ENCODE results near the gene PPP5C. TPM values are rescaled to one million over a fixed set of nuclear protein-coding genes. Genes with fewer than 3 reads are reported as not detected.

PPP5C gene
- total RNA-seq, 2 donors from 2014 or later = 46.0 to 87.5 TPM

DNA sequence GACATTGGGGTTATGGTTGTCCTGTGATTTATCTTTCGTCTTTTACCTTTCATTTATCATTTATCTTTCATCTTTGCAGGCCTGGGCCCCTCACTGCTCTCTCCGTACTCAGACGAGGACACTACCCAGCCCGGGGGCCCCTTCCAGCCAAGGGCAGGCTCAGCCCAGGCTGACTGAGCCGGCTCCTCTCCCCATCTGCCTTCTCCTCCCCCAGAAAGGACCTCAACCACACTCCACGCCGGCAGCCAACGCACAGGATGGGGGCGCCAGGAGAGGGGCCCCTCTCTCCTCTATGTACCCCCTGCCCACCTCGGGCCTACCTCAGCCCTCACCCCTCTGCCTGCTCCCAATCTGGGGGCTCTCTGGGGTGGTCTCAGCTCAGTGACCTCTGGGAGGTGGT lies 7.4 kb upstream of the PPP5C start:
- no peak overlapping the region for H3K27ac ChIP-seq
- DNase-seq = no peak
- no peaks in the 10 kb centered on the region for H3K9me3 ChIP-seq
- intact Hi-C loops (cut with DNase I) = no loop called here
- TF ChIP-seq, protein P1, sequence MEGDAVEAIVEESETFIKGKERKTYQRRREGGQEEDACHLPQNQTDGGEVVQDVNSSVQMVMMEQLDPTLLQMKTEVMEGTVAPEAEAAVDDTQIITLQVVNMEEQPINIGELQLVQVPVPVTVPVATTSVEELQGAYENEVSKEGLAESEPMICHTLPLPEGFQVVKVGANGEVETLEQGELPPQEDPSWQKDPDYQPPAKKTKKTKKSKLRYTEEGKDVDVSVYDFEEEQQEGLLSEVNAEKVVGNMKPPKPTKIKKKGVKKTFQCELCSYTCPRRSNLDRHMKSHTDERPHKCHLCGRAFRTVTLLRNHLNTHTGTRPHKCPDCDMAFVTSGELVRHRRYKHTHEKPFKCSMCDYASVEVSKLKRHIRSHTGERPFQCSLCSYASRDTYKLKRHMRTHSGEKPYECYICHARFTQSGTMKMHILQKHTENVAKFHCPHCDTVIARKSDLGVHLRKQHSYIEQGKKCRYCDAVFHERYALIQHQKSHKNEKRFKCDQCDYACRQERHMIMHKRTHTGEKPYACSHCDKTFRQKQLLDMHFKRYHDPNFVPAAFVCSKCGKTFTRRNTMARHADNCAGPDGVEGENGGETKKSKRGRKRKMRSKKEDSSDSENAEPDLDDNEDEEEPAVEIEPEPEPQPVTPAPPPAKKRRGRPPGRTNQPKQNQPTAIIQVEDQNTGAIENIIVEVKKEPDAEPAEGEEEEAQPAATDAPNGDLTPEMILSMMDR (IDR thresholded peaks at IDR 0.05) = no peak
- no peaks in the 10 kb centered on the region for H3K36me3 ChIP-seq
- H3K4me1 ChIP-seq = no peaks in the 10 kb centered on the region
- H3K27me3 ChIP-seq = no peaks in the 10 kb centered on the region
- H3K4me3 ChIP-seq = no peak overlapping the region
- H3K9ac ChIP-seq (ENCODE audit: low read depth in 2 of 2, low read length in 2 of 2) = no peak overlapping the region

DNA sequence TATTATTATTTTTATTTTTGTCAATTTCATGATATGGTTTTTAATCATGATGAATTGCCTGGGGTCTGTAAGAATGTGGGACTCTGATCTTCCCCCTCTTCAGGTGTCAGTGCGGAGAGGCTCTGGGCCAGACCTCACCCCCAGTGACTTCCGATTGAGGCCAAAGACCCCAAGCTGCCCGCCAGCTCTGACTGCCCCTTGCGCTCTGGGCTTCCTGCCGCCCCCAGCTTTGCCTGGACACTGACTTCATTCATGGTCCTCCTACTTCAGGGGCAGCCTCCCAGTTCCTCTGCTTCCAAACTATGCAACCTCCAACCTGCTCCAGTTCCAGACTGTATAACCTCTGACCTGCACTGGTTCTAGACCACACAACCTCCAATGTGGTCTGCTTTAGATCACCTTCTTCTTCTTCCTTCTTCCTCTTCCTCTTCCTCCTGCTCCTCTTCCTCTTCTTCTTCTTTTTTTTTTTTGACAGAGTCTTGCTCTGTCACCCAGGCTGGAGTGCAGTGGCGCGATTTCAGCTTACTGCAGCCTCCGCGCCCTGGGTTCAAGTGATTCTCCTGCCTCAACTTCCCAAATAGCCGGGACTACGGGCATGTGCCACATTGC lies 6.7 kb upstream of the PPP5C start:
- Histone ChIP-seq H3K4me3 (no peak overlapping the region), H3K36me3 (no peaks in the 10 kb centered on the region), H3K9ac (ENCODE audit: low read depth in 2 of 2, low read length in 2 of 2) (no peak overlapping the region), H3K27me3 (no peaks in the 10 kb centered on the region), H3K27ac (no peak overlapping the region), H3K4me1 (no peaks in the 10 kb centered on the region), H3K9me3 (no peaks in the 10 kb centered on the region)
- TF ChIP-seq, protein P1 (IDR thresholded peaks at IDR 0.05) = no peak
- intact Hi-C loops (cut with DNase I) = no loop called here
- DNase-seq = no peak

DNA sequence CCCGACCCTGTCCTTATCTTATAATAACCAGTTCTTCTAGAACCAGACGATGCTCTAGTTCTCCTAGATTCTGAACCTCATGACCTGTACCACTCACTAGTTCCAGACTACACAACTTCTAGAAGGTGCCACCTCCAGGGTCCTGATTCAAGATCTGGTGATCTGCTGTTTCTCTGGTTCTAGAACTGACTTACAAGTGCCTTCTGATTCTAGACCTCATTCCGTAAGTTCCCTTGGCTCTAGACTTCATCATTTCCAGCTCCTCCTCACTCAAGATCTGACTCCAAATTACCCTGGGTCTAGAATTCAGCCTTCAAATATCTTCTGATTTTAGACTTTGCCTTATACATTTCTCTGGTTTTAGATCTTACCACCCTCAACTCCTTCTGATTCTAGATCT lies 5.0 kb upstream of the PPP5C start:
- H3K9ac ChIP-seq (ENCODE audit: low read depth in 2 of 2, low read length in 2 of 2) = no peak overlapping the region
- TF ChIP-seq, protein P1 (IDR thresholded peaks at IDR 0.05) = no peak
- no peak overlapping the region for H3K4me3 ChIP-seq
- intact Hi-C loops (cut with DNase I) = no loop called here
- DNase-seq = no peak
- H3K36me3 ChIP-seq = no peaks in the 10 kb centered on the region
- no peaks in the 10 kb centered on the region for H3K4me1 ChIP-seq
- no peaks in the 10 kb centered on the region for H3K9me3 ChIP-seq
- H3K27ac ChIP-seq = no peak overlapping the region
- no peaks in the 10 kb centered on the region for H3K27me3 ChIP-seq

DNA sequence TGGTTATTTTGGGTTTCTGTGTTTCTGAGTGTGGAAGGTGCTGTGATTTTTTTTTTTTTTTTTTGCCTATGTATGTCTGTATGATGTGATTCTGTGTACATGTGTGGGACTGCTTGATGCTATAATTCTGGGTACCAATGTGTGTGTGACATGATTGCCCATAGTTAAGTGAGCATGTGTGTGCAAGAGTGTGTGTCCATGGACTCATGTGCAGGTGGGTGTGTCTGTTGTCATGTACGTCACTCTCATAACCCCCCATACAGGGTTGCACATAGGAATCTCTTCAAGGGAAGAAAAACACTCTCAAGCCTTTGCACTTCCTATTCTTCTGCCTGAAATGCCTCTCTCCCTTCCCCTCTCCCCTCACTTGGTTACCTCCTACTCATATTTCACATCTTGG lies 2.5 kb upstream of the PPP5C start:
- Histone ChIP-seq H3K9me3 (no peaks in the 10 kb centered on the region), H3K9ac (ENCODE audit: low read depth in 2 of 2, low read length in 2 of 2) (no peak overlapping the region), H3K4me1 (peaks cover 12% of the 10 kb centered on the region), H3K36me3 (no peaks in the 10 kb centered on the region), H3K27ac (no peak overlapping the region), H3K4me3 (no peak overlapping the region), H3K27me3 (no peaks in the 10 kb centered on the region)
- intact Hi-C loops (cut with DNase I) = no loop called here
- TF ChIP-seq, protein P1 (IDR thresholded peaks at IDR 0.05) = no peak
- DNase-seq = no peak

DNA sequence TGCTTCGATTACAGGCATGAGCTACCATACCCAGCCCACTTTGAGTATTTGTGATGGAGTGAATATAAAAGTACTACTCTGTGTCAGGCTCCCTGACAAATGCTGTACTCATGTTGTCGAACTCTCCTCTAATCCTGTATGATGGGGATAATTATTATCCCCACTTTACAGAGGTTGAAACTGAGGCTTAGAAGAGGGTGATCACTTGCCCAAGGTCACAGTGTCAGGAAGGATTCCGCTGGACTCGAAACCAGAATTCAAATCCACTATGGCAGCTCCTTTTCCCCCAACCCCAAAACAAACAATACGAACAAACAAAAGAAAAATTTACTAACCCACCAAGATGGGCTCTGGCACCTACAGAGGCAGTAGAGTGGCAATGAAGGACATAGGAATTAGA lies 1.7 kb upstream of the PPP5C start:
- DNase-seq = no peak
- Histone ChIP-seq H3K9ac (ENCODE audit: low read depth in 2 of 2, low read length in 2 of 2) (no peak overlapping the region), H3K9me3 (no peaks in the 10 kb centered on the region), H3K4me3 (no peak overlapping the region), H3K4me1 (peaks cover 20% of the 10 kb centered on the region), H3K36me3 (no peaks in the 10 kb centered on the region), H3K27me3 (no peaks in the 10 kb centered on the region), H3K27ac (no peak overlapping the region)
- intact Hi-C loops (cut with DNase I) = loop anchor here (5.0 kb wide), 1 partner anchor 63 kb away; no protein-coding TSS in a partner anchor
- TF ChIP-seq, protein P1 (IDR thresholded peaks at IDR 0.05) = no peak
